Neuronal stem cell (in vitro differentiated cells): ENCODE data around the gene ELAVL4.

Source experiments
- DNase-seq: peaks from one replicate; pipeline ENCODE4 v3.0.0-alpha.2; 2013; ENCODE audit warnings: low spot score
- H2AFZ ChIP-seq: one replicate; pipeline ENCODE4 v1.6.1; 2013; ENCODE audit warnings: mild to moderate bottlenecking, low read length, inconsistent platforms
- H2AK5ac ChIP-seq: 2 replicates; pipeline ENCODE4 v1.6.1; 2013; ENCODE audit warnings: low read depth, mild to moderate bottlenecking, inconsistent platforms, low read length, moderate library complexity, mixed read lengths
- H2BK120ac ChIP-seq: 2 replicates; pipeline ENCODE4 v1.6.1; 2013; ENCODE audit warnings: low read depth, mild to moderate bottlenecking, inconsistent platforms, low read length, moderate library complexity, mixed read lengths
- H2BK12ac ChIP-seq: one replicate; pipeline ENCODE4 v1.6.1; 2013; ENCODE audit warnings: low read length, inconsistent platforms
- H2BK15ac ChIP-seq: 2 replicates; pipeline ENCODE4 v1.6.1; 2013; ENCODE audit warnings: mild to moderate bottlenecking, low read length, inconsistent platforms, mixed read lengths
- H2BK5ac ChIP-seq: one replicate; pipeline ENCODE4 v1.6.1; 2013; ENCODE audit warnings: inconsistent platforms, mild to moderate bottlenecking, low read length, moderate library complexity
- H3K14ac ChIP-seq: one replicate; pipeline ENCODE4 v1.6.1; 2013; ENCODE audit warnings: low read length, inconsistent platforms
- H3K18ac ChIP-seq: 2 replicates; pipeline ENCODE4 v1.6.1; 2013; ENCODE audit warnings: low read length, inconsistent platforms
- H3K23ac ChIP-seq: 2 replicates; pipeline ENCODE4 v1.6.1; 2013; ENCODE audit warnings: low read depth, mild to moderate bottlenecking, mixed read lengths, low read length, inconsistent platforms; ENCODE audit not compliant: poor library complexity
- H3K27ac ChIP-seq: replicated peaks from 3 replicates; pipeline ENCODE4 v1.5.1; 2013; ENCODE audit warnings: low read length, inconsistent platforms
- H3K27me3 ChIP-seq, 3 experiments: 2 replicates each; pipeline ENCODE4 v1.6.1; 2013; ENCODE audit warnings: low read length in 3 of 3, mild to moderate bottlenecking in 2 of 3, inconsistent platforms in 1 of 3, low read depth in 1 of 3, mixed read lengths in 1 of 3, moderate library complexity in 1 of 3; ENCODE audit not compliant: control insufficient read depth in 3 of 3, insufficient read depth in 3 of 3
- H3K36me3 ChIP-seq, 2 donors: replicated peaks in 1 of 2; 2 replicates each; pipeline ENCODE4 v1.6.1; 2013; ENCODE audit warnings: low read length in 2 of 2; ENCODE audit not compliant: control insufficient read depth in 2 of 2, insufficient read depth in 2 of 2
- H3K4ac ChIP-seq: 2 replicates; pipeline ENCODE4 v1.6.1; 2013; ENCODE audit warnings: inconsistent platforms, mild to moderate bottlenecking, low read length, moderate library complexity
- H3K4me1 ChIP-seq, 2 donors: 1 replicate in 1 of 2; 2 replicates in 1 of 2; pipeline ENCODE4 v1.6.1; 2013; ENCODE audit warnings: low read length in 2 of 2, low read depth in 1 of 2; ENCODE audit not compliant: control insufficient read depth in 2 of 2, insufficient read depth in 1 of 2
- H3K4me2 ChIP-seq: one replicate; pipeline ENCODE4 v1.6.1; 2013; ENCODE audit warnings: mild to moderate bottlenecking, low read length, inconsistent platforms; ENCODE audit not compliant: insufficient read depth, poor library complexity, severe bottlenecking
- H3K4me3 ChIP-seq, 2 donors: 2 replicates each; pipeline ENCODE4 v1.5.1; 2013; ENCODE audit warnings: low read length in 2 of 2, mild to moderate bottlenecking in 2 of 2, inconsistent platforms in 1 of 2, moderate library complexity in 1 of 2
- H3K79me1 ChIP-seq: one replicate; pipeline ENCODE4 v1.6.1; 2013; ENCODE audit warnings: low read depth, mild to moderate bottlenecking, inconsistent platforms, low read length, moderate library complexity
- H3K9ac ChIP-seq: one replicate; pipeline ENCODE4 v1.6.1; 2013; ENCODE audit warnings: mild to moderate bottlenecking, low read depth, low read length, inconsistent platforms; ENCODE audit not compliant: poor library complexity
- H3K9me3 ChIP-seq, 2 donors: replicated peaks in 1 of 2; 2 replicates each; pipeline versions ENCODE3 to v1.6.1; 2013; ENCODE audit warnings: low read length in 2 of 2, mild to moderate bottlenecking in 2 of 2, inconsistent platforms in 1 of 2, low read depth in 1 of 2, mixed read lengths in 1 of 2, moderate library complexity in 1 of 2; ENCODE audit not compliant: control insufficient read depth in 2 of 2, insufficient read depth in 1 of 2
- H4K8ac ChIP-seq: one replicate; pipeline ENCODE4 v1.6.1; 2013; ENCODE audit warnings: low read depth, mild to moderate bottlenecking, inconsistent platforms, low read length, moderate library complexity
- H4K91ac ChIP-seq: one replicate; pipeline ENCODE4 v1.6.1; 2013; ENCODE audit warnings: low read length, low read depth, mild to moderate bottlenecking, inconsistent platforms; ENCODE audit not compliant: poor library complexity
- WGBS, 2 donors: extraction: QIAGEN DNeasy Blood & Tissue Kit; methylation state at CpG; one replicate each; pipeline ENCODE4 v1.1.7; 2013; ENCODE audit warnings: missing lambda C conversion rate in 2 of 2, mixed read lengths in 1 of 2; ENCODE audit not compliant: insufficient read length in 2 of 2, insufficient replicate concordance in 1 of 2; ENCODE audit errors: extremely low coverage in 2 of 2; 5-methylcytosine and 5-hydroxymethylcytosine counted together

Gene ELAVL4

GRCh38 chr1:50195205-50195604 lies 86.5 kb downstream of the ELAVL4 start:
- H4K8ac ChIP-seq: no peak overlapping the region
- H3K4me1 ChIP-seq: no peaks in the 10 kb centered on the region
- H3K18ac ChIP-seq: no peak overlapping the region
- H3K36me3 ChIP-seq: no peaks in the 10 kb centered on the region
- H2AK5ac ChIP-seq: no peak overlapping the region
- H3K4ac ChIP-seq: no peak overlapping the region
- no peak overlapping the region for H2BK12ac ChIP-seq
- H3K9ac ChIP-seq: no peak overlapping the region
- H3K23ac ChIP-seq: no peak overlapping the region
- H3K27me3 ChIP-seq: peaks cover 0 to 5% (median 0%) of the 10 kb centered on the region in 3 experiments
- no peak overlapping the region for H2BK15ac ChIP-seq
- no peak overlapping the region for H2BK5ac ChIP-seq
- H3K79me1 ChIP-seq: no peaks in the 10 kb centered on the region
- H3K27ac ChIP-seq: no peak overlapping the region
- no peak overlapping the region for H4K91ac ChIP-seq
- H3K14ac ChIP-seq: no peak overlapping the region
- no peak overlapping the region for H3K4me2 ChIP-seq
- no CpG with 5 or more reads among the region's 2 CpGs for WGBS, 2 donors
- no peak overlapping the region for H3K4me3 ChIP-seq
- H2AFZ ChIP-seq: no peak overlapping the region
- no peak for DNase-seq
- H3K9me3 ChIP-seq: no peaks in the 10 kb centered on the region
- no peak overlapping the region for H2BK120ac ChIP-seq

GRCh38 chr1:50196081-50196480 lies 87.4 kb downstream of the ELAVL4 start:
- Histone ChIP-seq H3K18ac (no peak overlapping the region), H3K79me1 (no peaks in the 10 kb centered on the region), H2BK5ac (no peak overlapping the region), H3K27ac (no peak overlapping the region), H3K4ac (no peak overlapping the region), H2BK12ac (no peak overlapping the region), H2AFZ (no peak overlapping the region), H3K9ac (no peak overlapping the region), H2BK15ac (no peak overlapping the region), H3K4me1 (no peaks in the 10 kb centered on the region), H4K8ac (no peak overlapping the region), H3K14ac (no peak overlapping the region), H2BK120ac (no peak overlapping the region), H3K9me3 (no peaks in the 10 kb centered on the region), H3K4me2 (no peak overlapping the region), H3K23ac (no peak overlapping the region), H4K91ac (no peak overlapping the region), H3K27me3 (peaks cover 0 to 5% (median 0%) of the 10 kb centered on the region in 3 experiments), H2AK5ac (no peak overlapping the region), H3K4me3 (no peak overlapping the region), H3K36me3 (no peaks in the 10 kb centered on the region)
- WGBS, 2 donors: no CpG with 5 or more reads among the region's 1 CpG
- no peak for DNase-seq

- H3K18ac ChIP-seq: no peak overlapping the region
- WGBS, 2 donors: no CpG with 5 or more reads among the region's 3 CpGs
Observed at GRCh38 chr1:50197216-50197615, 88.5 kb downstream of the ELAVL4 start.

GRCh38 chr1:50208315-50208714 lies 99.6 kb downstream of the ELAVL4 start:
- H2BK12ac ChIP-seq: no peak overlapping the region
- no peak overlapping the region for H3K4ac ChIP-seq
- no peaks in the 10 kb centered on the region for H3K79me1 ChIP-seq
- H3K27ac ChIP-seq: no peak overlapping the region
- DNase-seq: no peak
- H3K18ac ChIP-seq: no peak overlapping the region
- H3K36me3 ChIP-seq: no peaks in the 10 kb centered on the region
- H2BK15ac ChIP-seq: no peak overlapping the region
- no peaks in the 10 kb centered on the region for H3K27me3 ChIP-seq
- H3K9me3 ChIP-seq: peaks cover 0 to 2% of the 10 kb centered on the region in 2 donors
- H2BK5ac ChIP-seq: no peak overlapping the region
- no peak overlapping the region for H3K4me3 ChIP-seq
- no peaks in the 10 kb centered on the region for H3K4me1 ChIP-seq
- no peak overlapping the region for H3K9ac ChIP-seq
- no peak overlapping the region for H3K14ac ChIP-seq
- no peak overlapping the region for H3K23ac ChIP-seq
- H4K91ac ChIP-seq: no peak overlapping the region
- H2AFZ ChIP-seq: no peak overlapping the region
- H3K4me2 ChIP-seq: no peak overlapping the region
- no peak overlapping the region for H4K8ac ChIP-seq
- no peak overlapping the region for H2AK5ac ChIP-seq
- WGBS, 2 donors: no CpG with 5 or more reads among the region's 2 CpGs
- no peak overlapping the region for H2BK120ac ChIP-seq

More at GRCh38 chr1:50197216-50197615, 88.5 kb downstream of the ELAVL4 start:
- Histone ChIP-seq H3K4me1 (no peaks in the 10 kb centered on the region), H3K14ac (no peak overlapping the region), H3K36me3 (no peaks in the 10 kb centered on the region), H2BK12ac (no peak overlapping the region), H2BK5ac (no peak overlapping the region), H3K27ac (no peak overlapping the region), H3K79me1 (no peaks in the 10 kb centered on the region), H2AK5ac (no peak overlapping the region), H2BK15ac (no peak overlapping the region), H2BK120ac (no peak overlapping the region), H2AFZ (no peak overlapping the region), H3K9ac (no peak overlapping the region), H3K23ac (no peak overlapping the region), H4K91ac (no peak overlapping the region), H4K8ac (no peak overlapping the region), H3K4me3 (no peak overlapping the region), H3K4ac (no peak overlapping the region), H3K27me3 (peaks cover 0 to 5% (median 0%) of the 10 kb centered on the region in 3 experiments), H3K4me2 (no peak overlapping the region), H3K9me3 (no peaks in the 10 kb centered on the region)
- DNase-seq: no peak
